Epidermal melanocyte (primary cell): ENCODE results near the gene CDH20.
A peak's percentile ranks its signal among the peaks of the same experiment; 100 is the strongest.

Experiments
- DNase-seq: peaks from one replicate; pipeline ENCODE4 v3.0.0; 2011; ENCODE audit warnings: low spot score; ENCODE audit not compliant: insufficient read length

Gene CDH20

DNA sequence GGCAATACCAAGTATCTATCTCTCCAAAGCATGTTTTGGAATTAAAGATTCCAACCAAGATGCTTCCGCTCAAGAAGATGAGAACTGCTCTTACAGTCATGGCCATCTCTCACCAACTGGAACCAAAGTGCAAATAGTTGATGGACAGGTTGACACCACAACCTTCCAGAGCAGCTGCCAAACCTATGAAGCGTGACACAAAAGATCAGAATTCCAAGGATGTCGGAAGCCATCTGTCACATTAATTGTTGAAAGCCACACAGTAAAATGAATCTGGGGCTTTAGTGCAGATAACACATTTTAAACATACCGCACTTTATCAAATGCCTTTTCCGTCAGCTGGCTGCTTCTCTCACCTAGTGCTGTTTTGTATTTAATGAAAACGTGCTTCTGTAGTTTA is 195.7 kb downstream of the CDH20 start:
- DNase-seq, result no peak

DNA sequence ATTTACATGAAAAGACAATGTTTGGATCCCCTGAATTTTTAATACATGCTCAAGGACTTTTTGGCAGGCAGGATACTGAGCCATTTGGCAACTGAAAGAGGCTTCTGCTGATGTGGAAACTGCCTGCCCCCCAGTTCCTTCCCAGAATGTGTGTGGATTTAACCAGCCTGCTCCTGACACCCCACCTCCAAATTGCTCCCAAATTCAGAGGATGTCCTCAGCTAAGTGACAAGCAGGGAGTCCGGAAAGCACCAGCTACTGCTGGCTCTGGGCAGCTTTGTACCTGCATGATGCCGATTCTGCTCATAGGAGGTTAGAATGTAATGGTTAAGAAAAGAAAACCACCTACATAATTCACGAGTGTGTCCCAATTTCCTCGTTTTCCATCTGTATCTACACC is 197.5 kb downstream of the CDH20 start:
- DNase-seq, result no peak

DNA sequence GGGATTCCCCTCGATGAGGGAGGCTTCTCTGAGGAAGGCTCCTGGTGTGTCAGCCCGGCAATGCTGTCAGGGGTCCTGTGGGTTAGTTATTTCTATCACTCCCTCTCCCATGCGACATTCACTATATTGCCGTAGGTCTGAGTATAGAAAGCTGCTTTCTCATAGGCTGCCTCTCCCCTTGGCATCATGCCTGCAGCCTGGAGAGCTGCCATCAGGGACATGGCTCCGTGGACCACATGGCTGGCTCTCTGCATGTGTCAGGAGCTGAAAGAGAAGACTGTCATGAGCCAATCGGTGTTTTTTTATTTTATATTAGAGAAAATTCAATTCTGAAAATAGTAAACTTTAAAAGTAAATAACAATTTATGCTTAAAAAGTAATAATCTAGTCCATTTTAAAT is 198.0 kb downstream of the CDH20 start:
- DNase-seq, result no peak

DNA sequence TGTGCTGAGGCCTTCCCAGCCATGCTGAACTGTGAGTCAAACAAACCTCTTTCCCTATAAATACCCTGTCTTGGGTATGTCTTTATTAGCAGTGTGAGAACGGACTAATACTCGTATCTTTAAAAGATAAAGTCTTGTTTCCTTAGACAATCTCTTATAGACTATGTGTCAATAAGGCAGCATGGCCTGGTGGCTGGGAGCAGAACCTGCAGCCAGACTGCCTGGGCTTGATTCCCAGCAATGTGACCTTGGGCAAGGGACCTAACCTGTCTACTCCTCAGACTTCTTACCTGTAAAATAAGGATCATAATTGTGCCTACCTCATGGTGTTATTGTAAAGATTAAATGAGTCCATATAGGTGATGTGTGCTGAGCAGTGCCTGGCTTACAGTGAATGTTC is 198.7 kb downstream of the CDH20 start:
- no peak for DNase-seq

DNA sequence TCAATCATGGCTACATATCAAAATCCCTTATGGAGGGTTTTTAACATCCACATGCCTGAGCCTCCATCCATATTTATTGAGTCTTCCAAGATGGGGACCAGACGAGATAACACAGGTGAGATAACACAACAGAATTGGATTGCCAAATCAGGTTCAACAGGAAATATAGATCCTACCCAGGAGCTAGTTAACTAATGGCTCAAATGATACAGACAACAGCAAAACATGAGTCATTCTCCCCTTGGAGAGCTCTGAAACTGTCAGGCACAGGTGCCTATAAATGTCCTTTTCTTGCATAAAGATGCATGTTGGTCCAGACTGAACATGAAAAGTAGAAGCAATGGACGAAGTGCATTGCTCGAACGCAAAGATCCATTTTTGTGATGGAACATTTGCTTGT is 202.2 kb downstream of the CDH20 start:
- DNase-seq, result no peak

DNA sequence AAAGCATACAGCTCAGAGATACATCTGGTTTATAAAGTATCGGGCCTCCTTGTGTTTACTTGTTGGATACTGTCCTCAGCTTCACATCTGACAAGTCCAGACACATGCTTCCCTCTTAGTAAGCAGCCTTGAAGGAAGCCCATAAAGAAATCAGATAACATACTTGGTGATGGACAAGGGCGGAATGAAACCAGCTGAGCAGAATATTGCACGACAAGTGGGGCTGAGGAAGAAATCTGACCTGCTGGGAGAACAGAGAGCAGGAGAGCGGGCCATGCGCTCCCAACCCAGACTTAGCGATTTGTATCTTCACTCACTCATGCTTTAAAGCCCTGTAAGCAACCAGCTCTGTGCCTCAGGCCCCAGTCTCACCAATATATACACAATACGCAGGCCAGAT is 208.4 kb downstream of the CDH20 start:
- no peak for DNase-seq

DNA sequence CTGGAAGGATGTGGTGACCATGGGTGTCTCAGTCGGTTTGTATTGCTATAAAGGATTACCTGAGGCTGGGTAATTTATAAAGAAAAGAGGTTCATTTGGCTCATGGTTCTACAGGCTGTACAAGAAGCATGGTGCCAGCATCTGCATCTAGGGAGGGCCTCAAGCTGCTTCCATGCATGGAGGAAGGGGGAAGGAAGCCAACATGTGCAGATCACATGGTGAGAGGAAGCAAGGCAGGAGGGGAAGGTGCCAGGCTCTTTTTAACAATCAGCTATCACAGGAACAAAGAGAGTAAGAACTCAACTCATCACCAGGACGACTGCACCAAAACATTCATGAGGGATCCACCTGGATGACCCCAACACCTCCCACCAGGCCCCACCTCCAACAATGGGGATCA is 209.4 kb downstream of the CDH20 start:
- no peak for DNase-seq

DNA sequence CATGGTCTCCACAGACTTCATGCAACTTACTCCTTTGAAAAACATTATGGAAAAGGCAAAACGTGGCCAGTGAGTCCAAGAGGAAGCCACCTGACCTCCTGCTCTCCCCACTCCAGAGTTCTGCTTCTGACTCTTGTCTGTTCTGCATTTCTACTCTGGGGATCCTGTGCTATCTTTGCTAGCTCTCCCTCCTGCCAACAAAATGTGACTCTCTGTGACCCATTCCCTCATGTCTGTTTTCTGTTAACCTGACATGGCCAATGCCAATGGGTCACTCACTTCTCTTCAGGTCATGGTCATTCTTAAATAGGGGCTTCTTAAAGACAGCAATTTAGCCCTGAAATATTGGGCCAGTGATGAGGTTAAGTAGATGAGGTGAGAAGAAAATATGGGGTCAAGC is 210.3 kb downstream of the CDH20 start:
- no peak for DNase-seq

DNA sequence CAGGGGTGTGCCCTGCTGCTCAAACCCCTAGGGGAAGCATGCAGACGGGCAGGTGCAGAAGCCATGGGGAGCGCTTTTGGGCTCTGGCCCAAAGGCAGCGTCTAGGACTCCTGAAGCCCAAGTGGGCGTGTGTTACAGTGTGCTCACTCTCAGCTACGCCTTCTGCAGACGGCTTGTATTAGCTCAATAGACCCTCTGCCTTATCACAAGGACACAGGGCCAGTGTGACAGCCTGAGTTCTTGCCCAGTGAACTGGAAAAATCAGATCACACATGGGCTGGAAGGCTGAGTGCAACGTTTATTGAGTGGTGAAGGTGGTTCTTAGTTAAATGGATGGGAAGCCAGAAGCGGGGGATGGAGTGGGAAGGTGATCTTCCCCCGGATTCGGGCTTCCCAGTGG is 210.9 kb downstream of the CDH20 start:
- DNase-seq, result no peak

DNA sequence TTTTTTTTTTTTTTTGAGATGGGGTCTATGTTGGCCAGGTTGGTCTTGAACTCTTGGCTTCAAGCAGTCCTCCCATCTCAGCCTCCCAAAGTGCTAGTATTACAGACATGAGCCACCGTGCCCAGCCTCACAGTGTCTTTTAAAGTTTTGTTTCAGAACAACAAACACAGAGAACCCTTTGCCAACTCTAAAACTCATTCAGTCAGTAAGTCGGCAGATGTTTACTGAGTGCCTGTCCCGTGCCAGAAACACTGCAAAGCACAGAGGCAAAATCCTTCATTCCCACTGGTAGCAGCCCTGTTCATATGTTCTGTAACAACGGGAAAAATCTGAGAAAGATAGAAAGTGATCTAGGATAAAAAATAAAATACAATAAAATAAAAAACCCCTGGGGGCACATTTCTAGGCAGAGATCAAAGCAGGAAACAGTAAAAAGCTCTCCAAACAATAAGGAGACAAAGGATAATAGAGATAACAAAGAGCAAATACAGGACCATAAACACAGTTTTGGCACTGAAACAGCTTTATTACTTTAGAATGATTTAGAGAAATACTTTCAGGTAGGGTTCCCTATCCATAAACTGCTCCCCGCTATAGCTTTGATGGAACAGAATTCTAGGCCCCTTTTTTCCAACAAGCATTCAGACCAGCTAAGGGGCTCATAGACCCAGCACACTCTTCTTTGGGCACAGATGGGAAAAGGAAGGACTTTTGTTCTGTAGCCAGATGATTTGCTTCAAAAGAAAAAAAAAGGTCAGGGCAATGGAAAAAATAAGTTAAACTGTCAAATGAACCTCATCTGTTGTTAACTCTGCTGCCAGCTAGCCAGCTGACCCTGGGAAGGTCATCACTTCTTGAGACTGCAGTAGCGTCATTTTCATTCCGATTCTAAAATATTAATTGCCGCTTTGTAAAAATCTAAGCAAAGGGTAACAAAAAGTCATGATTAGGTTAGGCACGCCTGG is 212.3 kb downstream of the CDH20 start:
- no peak for DNase-seq

DNA sequence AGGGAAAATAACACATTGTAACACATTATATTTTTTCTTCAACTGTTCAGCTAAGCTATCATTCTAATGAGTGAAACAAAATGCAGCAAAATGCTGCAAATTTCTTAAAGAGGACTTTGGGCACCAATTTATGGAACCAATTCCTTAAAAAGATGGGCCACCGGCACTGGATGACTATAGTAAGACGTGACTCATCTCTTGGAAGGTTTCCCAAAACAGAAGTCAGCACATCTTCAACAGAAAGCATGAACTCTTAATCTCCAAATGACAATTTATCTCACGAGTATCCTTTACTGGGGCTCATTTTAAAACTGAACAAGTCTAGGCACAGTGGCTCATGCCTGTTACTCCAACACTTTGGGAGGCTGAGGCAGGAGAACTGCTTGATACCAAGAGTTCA is 213.4 kb downstream of the CDH20 start:
- no peak for DNase-seq

DNA sequence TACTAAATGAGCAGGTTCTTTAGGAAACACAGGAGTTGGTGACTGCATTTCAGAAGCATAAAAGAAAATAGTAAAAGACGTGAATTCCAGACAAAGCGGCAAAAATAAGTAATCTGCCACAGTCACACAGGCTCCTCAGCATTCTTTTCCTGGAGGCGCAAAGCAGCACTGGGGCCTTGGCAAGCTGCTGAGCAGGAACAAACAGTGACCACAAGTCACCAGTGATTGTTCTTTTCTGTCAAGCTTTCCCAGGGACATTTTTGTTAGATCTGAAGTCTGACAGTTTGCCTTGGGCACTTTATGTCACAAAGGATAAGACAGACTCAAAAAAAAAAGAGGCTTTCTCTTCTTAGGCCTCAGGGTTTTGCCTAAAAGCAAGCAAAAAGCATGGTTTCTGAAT is 216.2 kb downstream of the CDH20 start:
- DNase-seq, result no peak

DNA sequence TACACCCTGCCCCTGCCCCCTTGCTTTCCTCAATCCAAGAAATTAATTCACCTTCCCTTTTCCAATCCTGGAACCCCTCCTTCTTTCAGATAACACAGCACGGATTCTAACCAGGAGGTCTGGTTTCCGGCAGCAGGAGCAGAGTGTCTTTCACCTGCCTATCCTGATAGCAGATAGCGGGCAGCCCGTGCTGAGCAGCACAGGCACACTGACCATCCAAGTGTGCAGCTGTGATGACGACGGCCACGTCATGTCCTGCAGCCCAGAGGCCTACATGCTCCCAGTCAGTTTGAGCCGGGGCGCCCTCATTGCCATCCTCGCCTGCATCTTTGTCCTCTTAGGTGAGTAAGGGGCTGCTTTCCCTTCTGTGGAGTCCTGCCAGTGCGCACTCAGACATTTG is 216.7 kb downstream of the CDH20 start:
- DNase-seq, result no peak

DNA sequence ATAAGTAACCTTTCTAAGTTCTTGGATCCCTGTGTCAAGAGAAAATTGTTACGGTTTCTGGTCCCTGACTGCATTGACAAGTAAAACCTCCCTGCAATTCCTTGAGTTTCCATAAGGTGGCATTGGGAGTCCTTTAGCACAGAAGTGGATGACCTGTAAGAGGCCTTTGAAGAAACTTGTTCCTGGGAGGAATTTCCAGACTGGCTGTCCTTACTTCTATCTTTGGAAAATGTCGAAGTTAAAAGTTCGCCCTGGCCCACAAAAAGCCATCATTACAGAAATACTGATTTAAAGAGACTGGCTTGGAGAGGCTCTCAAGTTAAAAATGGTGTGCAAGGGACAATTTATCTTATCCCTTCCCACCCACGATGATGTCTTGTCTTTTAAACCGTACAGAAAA is 218.4 kb downstream of the CDH20 start:
- DNase-seq, result peak; percentile 88

DNA sequence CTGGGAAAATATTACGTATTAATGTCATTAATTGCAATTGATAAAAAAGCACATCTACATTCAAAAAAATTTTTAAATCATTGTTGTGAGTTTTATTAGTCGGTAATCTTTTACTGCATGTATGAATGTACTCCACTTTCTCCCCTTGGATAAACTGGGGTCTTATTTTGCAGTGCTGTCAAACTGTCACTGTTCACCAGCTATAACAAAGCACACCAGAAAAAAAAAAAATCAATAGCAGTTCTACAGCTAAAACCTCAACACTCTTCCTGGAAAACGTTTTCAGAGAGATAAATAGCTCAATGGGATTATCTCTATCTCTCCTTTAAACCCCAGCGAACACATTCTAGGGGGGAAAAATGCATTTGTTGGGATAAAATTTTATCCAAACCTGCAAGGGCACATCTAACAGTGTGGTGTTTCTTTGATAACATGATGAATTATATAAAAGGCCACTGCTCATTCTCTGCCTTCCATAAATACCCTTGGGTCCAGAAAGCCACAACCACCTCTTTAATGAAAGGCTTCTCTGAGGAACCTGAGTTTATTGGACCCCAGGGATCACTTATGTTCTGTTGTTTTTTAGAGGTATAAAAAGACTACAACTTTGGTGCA is 219.9 kb downstream of the CDH20 start:
- DNase-seq, result no peak

DNA sequence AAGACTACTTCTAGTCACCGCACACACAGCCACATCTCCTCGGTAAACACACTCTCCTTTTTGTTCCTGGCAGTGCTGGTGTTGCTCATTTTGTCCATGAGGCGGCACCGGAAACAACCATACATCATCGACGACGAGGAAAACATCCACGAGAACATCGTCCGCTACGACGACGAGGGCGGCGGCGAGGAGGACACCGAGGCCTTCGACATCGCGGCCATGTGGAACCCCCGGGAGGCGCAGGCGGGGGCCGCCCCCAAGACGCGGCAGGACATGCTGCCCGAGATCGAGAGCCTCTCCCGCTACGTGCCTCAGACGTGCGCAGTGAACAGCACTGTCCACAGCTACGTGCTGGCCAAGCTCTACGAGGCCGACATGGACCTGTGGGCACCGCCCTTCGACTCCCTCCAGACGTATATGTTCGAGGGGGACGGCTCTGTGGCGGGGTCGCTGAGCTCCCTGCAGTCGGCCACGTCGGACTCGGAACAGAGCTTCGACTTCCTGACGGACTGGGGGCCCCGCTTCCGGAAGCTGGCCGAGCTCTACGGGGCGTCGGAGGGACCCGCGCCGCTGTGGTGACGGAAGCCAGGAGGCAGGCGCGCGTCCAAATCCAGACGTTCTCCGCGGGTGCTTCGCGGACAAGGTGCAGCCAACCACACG is 221.0 kb downstream of the CDH20 start:
- DNase-seq, result no peak

DNA sequence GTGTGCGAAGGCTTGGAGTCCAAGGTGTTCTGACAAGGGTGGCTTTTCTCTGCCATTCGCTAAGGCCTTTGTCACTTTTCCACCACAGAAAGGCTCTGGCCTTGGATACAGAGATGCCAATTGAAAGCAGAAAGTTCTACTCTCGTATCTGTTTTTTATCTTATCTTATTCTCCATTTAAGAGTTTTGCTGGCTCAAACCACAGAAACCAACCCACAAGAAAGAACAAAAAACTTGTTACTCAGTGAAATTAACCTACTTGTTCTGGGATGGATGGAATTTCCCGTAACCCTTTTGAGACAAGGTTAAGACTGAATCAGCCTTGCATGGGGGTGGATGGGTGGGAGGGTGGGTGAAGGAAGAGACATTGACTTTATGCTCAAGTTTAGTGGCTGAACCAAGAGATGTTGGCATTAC is 221.7 kb downstream of the CDH20 start:
- no peak for DNase-seq

DNA sequence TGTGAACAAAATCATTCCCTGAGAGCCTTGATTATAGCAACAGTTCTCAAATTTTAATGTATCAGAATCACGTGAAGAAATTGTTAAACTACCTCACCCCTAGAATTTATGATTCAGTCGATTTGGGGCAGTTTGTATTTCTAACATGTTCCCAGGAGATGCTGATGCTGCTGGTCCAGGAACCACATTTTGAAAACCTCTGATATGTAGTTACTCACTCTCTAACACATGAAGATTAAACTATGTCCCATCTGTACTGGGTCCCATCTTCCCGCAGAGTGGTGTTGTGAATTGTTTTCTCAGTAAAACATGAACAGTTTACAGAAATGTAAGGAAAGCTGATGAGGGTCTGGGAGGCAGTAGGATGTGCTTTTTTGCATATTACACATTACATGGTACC is 223.1 kb downstream of the CDH20 start:
- no peak for DNase-seq

DNA sequence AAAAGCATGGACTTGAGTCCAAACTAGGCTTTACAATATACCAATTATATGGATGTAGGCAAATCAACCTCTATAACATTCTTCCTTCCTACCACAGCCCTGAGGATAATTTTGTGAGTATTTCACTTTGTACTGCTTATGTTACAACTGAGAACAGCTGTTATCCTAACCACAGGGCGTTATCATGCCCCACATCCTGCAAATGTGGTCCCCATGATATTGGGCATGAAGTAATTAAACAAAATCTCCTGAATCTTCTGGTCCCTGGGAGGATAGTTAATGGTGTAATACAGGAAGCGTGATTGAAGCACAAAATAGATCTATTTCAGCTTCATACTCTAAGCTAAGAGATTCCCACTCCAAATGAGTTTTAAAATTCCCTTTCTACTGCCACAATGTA is 223.6 kb downstream of the CDH20 start:
- no peak for DNase-seq

DNA sequence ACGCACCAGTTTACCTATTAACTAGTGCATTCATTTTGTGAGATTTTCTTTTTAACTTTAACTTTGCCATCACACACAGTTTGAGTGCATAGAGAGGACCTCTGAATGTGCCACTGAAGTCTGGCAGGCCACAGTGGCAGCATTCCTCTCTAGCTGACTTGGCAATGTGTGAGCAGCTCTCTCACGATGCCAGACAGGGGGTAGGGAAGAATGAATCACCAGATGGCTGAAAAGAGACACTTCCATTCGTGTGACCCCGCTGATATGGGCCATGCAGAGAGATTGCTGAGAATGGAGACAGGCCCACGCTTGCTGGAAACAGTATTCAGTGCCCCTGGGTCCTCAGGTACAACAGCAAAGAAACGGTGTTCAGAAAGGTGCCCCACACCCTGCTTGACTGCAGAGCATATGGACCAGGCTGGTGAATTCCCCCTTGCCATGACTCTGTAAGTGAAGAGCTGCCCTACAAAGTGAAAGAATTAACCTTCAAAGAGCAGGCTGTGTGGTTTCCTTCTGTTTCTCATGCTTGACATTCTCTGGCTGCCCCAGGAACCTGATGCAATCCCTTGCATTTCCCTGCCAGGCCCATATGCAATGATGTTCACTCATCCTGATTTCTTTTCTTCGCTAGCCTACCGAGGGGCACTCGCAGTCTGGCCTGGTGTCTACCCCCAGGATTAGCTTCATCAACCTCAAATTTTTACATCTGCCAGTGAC is 236.1 kb downstream of the CDH20 start:
- peak; percentile 41 for DNase-seq

DNA sequence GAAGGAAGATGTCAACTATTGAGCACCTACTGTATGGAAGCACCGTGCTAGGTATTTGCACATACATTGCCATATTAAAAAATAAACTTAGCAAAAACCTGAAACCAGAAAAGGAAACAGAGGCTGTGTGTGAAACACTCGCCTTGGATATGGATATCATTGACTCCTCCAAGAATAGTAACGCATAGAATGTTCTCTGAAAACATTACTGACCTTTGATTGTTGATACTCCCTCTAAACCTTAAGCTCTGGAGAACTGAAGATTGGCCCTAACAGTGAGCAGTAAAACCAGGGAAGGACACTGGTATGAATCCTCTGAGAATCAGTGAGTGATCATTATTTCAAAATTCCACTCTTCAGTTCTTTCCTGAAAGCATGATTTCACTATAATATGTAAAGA is 236.8 kb downstream of the CDH20 start:
- no peak for DNase-seq
